Central memory CD4-positive, alpha-beta T cell (primary cell): ENCODE results near the gene CACNA1S.

Experiments
- DNase-seq: peaks from one replicate; pipeline ENCODE4 v3.0.0; 2022

The CACNA1S gene

GRCh38 chr1:201090541-201090940 is 21.7 kb downstream of the CACNA1S start:
- DNase-seq, result no peak

DNA sequence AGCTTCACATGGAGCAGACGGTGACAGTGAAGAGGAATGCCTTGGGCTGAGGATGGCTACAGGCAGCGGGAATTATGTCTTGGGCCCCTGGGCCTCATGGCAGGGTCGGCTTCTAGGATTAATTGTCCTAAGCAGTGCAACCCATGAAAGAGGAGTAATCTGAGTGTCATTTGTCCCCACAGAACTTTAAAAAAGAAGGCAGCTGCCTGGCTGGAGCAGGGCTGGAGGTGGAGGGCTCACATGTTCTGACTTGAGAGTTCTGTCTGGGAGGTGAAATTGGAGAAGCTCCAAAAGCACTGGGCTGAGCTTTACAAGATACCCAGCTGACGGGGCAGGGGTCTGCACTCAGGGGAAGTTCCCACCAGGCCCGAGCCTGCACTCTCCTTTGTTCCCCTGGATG is 22.6 kb downstream of the CACNA1S start:
- no peak for DNase-seq

DNA sequence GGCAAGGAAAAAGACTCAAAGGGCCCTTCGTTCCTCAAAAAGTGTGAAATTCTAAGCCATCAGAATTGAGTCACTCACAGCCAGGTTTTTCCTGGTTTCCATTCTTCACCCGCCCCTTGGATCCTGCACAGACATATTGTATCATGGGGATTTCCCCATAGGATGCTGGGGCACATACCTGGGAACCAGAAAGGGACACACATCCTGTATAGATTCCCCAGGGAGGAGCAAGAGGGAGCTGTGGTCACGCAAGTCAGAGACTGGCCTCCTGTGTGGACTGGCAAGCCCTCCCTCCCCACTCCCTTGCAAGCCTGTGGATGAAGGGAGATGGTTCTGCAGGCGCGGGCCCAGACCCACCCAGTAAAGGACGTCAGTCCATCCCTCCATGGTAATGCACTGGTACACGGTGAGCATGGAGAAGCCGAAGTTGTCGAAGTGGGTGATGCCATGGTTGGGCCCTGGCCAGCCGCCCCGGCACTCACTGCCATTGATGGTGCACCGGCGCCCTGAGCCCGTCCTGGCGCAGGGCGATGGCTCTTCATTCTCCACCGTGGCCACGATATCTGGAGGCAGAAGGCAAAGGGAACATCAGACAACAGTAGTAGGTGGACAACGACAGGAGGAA is 23.2 kb downstream of the CACNA1S start:
- no peak for DNase-seq

DNA sequence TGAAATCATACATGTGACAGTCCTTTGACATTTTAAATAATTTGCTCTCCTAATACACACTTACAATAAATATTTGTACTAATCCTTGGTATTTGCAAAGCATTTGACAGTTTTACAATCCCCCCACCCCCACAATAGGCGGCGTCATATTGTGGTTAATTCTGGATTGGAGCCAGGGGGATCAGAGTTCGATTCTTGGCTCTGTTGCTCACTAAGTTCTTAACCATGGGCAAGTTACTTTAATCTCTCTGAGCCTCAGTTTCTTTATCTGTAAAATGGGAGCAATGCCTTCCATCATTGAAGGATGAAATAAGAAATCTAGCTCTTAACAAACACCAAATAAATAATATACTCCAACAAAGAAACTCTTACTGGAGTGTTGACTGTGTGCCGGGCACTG is 23.8 kb downstream of the CACNA1S start:
- no peak for DNase-seq

- DNase-seq, result peak; percentile 13
These were observed 26.1 kb downstream of the CACNA1S start for GRCh38 chr1:201085902-201086735.

GRCh38 chr1:201084295-201084694 is 27.9 kb downstream of the CACNA1S start:
- DNase-seq, result no peak

DNA sequence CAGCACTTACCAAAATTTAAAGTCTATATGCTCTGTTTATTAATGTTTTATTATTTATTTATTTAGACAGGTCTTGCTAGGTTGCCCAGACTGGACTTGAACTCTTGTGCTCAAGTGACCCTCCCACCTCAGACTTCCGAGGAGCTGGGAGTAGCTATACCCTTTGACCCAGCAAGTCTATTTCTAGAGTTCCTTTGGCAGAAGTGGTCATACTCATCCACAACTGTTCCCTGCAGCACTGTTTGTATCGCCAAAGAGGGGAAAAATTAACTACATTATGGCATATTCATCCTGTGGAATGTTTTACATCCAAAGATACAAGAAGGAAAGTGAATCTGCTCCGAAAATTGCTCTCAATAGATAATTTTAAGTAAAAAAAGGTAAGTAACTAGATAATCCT is 28.5 kb downstream of the CACNA1S start:
- no peak for DNase-seq

- DNase-seq, result no peak
These were observed 32.1 kb downstream of the CACNA1S start for GRCh38 chr1:201080135-201080534.

DNA sequence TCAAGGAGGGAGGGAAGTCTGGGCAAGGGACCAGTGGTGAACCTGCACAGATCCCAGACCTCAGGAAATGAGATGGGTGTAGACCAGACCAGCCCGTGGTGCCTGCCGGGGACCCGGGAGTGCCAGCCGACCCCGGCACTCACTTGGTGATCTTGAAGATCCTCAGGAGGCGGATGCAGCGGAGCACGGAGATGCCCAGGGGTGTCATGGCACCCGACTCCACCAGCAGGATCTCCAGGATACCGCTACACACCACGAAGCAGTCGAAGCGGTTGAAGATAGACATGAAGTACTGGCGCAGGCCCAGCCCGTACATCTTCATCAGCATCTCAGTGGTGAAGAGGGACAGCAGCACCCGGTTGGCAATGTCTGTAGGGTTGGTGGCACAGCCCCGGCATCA is 34.5 kb downstream of the CACNA1S start:
- DNase-seq, result no peak

- no peak for DNase-seq
These were observed 35.1 kb downstream of the CACNA1S start for GRCh38 chr1:201077116-201077515.

GRCh38 chr1:201076092-201076491 is 36.1 kb downstream of the CACNA1S start:
- DNase-seq, result no peak

GRCh38 chr1:201074018-201074417 is 38.2 kb downstream of the CACNA1S start:
- DNase-seq, result no peak

GRCh38 chr1:201072922-201073321 is 39.3 kb downstream of the CACNA1S start:
- no peak for DNase-seq

- no peak for DNase-seq
These were observed 40.1 kb downstream of the CACNA1S start for GRCh38 chr1:201072149-201072548.

DNA sequence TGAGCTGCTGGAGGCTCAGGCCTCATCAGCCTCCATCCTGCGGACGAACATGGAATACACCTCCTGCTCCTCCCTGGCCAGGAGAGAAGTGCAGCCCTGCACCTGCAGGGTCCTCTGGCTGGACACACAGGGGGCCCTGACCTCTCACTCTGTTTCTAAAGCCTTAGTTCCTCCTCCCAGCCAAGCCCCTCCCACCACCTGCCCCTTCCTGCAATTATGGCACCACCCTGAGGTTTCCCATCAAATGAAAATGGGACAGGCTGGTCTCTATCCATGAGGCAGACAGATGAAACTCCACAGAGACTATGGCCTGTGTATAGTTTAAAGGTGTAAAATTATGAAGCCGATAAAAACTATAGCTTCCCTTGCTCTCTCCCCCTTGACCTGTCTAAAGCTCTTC is 42.6 kb downstream of the CACNA1S start:
- DNase-seq, result no peak

GRCh38 chr1:201068976-201069375 is 43.2 kb downstream of the CACNA1S start:
- no peak for DNase-seq

DNA sequence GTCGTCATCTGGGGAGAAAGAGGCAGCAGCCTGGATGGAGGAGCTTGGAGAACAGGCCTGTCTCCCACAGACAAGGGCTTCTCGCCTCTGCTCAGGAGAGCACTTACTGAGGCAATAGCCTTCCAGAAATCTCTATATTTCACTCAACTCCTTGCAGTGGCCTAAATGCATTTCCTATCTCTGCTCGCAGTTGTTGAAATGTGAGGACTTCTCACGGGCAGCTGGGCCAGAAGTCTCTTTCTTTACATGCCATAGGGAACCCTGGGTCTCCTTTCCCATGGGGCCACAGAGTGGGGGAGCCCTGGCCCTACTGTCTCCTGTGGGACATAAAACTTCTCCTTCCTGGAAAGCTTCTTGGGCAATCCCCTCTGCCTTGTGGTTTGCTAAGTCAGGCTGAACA is 45.2 kb downstream of the CACNA1S start:
- DNase-seq, result no peak

- DNase-seq, result no peak
These were observed 46.5 kb downstream of the CACNA1S start for GRCh38 chr1:201065686-201066085.

DNA sequence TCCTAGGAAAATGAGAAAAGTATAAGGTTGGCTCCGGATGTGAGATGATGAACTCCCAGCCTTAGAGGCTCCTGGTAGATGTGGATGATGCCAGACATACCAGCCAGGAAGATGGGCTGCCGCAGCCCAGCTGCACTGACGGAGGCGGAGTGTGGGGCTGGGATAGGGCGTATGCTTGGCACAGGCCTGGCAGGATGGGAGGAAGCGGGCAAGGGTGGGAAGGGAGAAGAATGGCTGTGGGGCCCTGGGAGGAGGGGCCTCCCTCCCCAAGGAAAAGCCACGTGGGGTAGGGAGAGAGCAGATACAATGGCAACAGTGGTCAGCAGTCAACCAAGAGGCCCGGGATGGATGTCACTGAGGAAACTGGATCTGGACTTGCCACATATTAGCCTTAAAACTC is 47.4 kb downstream of the CACNA1S start:
- DNase-seq, result no peak

DNA sequence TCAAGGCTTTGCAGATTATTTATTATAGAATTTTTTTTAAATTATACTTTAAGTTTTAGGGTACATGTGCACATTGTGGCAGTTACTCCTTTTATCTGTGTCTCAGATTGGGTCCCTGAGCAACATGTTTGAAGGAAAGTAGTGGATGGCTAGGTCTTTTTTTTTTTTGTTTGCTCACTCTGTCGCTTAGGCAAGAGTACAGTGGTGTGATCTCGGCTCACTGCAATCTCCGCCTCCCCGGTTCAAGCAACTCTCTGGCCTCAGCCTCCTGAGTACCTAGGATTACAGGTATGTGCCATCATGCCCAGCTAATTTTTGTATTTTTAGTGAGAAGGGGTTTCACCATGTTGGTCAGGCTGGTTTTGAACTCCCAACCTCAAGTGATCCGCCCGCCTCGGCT is 49.1 kb downstream of the CACNA1S start:
- no peak for DNase-seq

DNA sequence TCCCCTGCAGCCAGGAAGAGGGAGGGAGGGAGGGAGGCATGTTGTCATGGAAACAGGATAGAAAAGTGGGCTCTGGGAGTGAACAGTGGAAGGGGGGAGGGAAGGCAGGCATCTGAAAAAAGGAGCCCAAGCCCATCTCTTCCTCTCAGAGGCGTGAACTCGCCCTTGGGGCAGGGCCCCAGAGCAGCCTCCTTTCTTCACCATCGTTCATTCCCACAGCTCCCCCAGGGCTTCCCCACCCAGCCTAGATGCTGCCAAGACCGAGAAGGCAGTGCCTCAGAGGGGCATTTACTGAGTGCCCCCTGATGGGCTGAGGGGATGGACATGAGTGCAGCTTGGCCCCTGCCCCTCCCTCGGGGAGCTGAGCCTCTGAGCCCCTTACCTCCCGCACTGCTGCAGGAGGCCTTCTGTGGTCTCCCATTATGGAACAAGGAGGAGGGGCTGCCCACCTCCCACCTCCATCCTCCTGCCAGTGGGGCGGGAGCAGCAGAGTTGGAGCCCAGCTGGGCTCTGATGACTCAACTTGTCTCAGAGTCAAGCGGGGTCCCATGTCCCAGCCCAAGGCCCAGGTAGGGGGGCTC is 49.6 kb downstream of the CACNA1S start:
- no peak for DNase-seq

- DNase-seq, result no peak
These were observed 50.3 kb downstream of the CACNA1S start for GRCh38 chr1:201061886-201062285.

DNA sequence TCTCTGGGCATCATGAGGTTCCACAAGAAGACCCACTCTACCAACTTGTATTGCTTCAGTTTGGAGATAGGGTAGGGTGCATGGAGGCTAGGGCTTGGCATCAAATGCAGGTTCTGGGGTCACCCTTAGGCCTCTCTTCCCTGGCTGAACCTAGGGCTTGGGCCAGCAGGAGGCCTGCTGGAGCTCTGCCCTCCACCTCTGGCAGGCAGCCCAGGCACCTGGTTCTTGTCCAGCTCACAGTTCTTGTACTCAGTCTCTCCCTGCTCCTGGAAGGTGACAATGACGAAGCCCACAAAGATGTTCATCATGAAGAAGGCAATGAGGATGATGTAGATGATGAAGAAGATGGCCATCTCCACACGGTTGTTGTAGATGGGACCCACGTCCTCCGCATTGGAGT is 51.2 kb downstream of the CACNA1S start:
- DNase-seq, result no peak

- DNase-seq, result no peak
These were observed 51.6 kb downstream of the CACNA1S start for GRCh38 chr1:201060586-201060985.
